IPS-18c (cell line): ENCODE measurements around the gene PSME4.
"Not testable (repeated sequence)": the region's sequence is repeated elsewhere in the genome, so short reads cannot be mapped to it uniquely, and the experiment has no call there.

Experiments used
- H3K4me3 ChIP-seq: 2 replicates; pipeline ENCODE4 v1.7.0; 2013; ENCODE audit warnings: low read depth, mild to moderate bottlenecking, low read length, moderate library complexity; ENCODE audit not compliant: insufficient read depth
- H3K9me3 ChIP-seq: one replicate; pipeline ENCODE4 v1.6.1; 2013; ENCODE audit warnings: mild to moderate bottlenecking, low read length, moderate library complexity; ENCODE audit not compliant: control insufficient read depth, insufficient read depth

The PSME4 gene

DNA sequence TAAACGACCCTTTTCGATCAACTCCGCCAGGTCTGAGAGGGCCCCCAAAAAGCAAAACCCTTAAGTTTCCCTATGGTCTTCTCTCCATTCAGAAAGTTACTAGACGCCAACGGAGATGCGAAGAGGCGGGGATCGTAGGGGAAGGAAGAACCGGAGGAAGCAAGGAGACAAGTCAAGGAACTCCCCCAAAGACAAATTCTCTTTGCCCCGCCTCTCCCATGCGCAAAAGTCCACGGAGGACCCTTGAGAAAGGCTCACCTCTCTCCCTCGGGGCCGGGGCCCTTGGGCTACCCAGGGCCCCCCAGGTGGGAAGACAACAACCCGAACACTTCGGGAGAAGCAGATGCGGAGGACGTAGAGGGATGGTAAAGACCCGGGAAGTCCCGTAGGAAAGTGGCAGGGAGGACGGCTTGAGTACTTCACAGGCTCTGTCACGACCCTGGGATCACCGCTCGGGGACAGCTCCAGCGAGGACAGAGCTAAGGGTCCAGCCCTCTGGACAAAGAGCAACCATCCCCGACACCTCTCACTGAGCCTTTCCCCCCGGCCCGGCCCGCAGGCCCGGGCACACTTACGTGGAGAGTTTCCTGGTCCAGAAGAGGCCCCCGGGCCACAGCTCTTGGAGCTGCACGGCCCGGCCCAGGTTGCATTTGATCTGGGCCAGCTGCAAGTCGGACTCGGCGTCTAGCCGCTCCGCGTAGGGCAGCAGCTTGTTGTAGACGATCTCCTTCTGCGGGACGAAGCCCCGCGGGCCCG is 647 bp downstream of the PSME4 start:
- H3K4me3 ChIP-seq = peak overlapping the region; percentile 74

DNA sequence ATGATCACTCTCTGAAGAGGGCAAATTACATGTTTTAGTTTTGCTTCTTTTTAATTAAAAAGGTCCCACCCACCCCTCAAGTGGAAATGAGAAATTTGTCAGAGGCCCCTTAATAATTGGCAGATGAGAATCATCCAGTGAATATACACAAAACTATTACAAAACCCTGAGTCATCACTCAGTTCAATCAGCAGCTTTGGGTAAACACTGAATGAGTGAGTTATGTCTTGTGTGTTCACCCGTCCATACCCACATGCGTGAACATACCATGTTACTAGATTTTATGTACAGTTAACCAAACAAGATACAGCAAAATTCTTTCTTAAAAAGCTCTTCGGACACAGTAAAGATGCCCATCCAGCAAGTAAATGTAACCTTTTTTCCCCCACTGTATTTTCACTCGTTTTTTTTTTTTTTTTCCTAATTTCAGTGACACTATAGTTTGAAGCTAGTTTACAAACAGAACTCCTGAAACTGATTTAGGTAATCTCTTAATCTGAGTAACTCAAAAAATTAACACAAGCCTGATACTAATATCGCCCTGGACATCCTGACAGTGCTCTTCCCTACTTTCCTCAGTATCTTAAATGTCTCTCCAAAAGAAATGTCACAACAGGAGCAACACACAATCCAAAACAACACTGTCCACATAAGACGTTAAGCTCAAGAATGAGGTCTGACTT is 1.4 kb downstream of the PSME4 start:
- peak overlapping the region; percentile 74 for H3K4me3 ChIP-seq

More for the DNA sequence above, 647 bp downstream of the PSME4 start:
- H3K9me3 ChIP-seq = no peaks in the 10 kb centered on the region

DNA sequence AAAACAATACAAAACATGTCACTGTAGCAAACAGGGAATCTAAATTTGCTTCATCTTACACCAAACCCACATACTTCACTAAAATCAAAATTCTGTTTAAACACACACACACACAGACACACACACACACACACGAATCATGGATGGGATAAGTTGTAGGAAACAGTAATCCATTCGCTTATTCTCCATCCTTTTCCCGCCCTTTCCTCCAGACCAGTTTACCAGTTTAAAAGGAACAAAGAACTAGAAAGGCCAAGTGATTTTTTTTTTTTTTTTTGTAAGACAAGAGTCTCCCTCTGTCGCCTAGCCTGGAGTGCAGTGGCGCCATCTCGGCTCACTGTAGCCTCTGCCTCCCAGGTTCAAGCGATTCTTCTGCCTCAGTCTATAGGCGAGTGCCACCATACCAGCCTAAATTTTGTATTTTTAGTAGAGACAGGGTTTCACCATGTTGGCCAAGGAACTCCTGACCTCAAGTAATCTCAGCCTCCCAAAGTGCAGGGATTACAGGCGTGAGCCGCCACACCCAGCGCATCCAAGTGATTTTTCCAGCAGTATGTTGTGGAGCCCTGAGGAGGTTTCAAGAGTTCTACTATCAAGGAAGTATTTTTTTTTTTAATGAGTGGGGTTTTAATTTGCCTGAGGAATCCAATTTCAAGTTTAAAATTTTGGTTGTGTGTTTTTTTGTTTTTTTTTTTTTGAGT is 5.7 kb downstream of the PSME4 start:
- no peak overlapping the region for H3K4me3 ChIP-seq

More for the DNA sequence above, 1.4 kb downstream of the PSME4 start:
- H3K9me3 ChIP-seq = no peaks in the 10 kb centered on the region

DNA sequence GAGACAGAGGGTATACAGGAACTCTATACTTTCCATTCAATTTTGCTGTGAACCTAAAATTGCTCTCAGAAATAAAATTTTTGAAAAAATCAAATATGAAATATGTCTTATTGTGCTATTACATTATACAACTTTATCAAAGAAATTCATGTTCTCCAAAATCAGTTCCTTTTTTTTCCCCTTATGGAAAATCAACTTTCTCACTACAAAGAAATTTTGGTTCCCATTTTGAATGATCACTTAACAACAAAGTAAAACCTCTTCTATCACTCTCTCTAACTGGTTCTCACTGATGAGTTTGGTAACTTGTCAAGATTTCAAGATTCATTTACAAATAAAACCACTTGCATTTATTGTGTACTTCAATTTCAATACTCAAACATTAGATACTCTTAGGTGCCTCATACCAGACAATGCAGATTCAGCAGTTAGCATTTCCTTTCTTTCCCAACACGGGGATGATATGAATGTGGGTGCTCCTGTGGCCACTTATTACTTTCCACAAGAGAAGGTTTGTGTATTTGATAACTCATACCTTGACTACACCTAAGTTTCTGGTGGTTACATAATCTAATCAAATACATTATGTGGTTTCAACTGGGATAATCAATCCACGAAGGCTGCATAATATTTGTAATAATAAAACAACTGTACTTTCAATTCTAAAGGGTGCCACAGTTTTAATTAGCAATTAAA is 6.4 kb downstream of the PSME4 start:
- Histone ChIP-seq H3K4me3 (no peak overlapping the region), H3K9me3 (no peaks in the 10 kb centered on the region)

More for the DNA sequence above, 5.7 kb downstream of the PSME4 start:
- H3K9me3 ChIP-seq = no peaks in the 10 kb centered on the region

DNA sequence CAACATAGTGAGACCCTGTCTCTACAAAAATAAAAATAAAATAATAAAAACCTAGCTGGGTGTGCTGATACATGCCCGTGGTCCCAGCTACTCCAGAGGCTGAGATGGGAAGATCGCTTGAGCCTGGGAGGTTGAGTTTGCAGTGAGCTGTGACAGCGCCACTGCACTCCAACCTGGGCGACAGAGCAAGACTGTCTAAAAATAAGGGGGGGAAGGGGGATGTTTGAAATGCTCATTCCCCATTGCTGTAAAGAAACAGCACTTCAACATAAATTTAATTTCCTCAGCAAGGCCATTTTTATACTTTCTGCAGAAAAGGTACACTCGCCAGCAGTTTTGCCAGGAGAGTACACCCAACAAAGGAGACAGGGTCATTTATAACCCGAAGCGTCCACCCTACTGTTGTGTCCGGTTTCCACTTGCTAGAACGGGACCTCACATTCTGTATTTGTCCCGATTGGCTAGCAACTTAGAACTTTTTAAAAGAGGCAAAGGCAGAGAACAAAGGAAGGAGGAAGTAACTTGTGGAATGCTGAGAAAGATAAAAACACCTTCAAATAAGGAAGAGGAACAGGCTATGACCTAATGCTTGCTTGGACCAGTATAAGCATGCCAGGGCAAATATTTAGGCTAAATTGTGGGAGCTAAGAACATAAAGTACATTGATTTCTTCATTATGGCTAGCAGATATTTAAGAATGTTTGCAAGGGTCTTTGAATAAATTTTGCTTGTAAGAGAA is 9.1 kb downstream of the PSME4 start:
- H3K9me3 ChIP-seq, H3K4me3 ChIP-seq: not testable (repeated sequence)

DNA sequence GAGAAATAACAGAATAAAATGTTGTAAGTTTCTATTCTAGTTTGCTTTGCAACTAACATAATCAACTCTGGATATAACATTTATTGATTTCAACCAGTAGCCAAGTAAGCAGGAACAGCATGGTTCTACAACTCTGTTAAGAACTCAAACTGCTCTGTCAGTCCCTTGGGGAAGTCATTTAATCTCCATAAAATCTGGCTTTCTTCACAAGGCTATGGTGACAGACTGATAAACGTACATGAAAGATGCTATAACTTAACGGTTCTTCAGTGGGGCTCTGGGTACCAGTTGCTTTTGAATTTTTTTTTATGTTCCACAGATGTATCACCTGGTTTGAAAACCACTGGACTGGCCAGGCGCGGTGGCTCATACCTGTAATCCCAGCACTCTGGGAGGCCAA is 10.3 kb downstream of the PSME4 start:
- Histone ChIP-seq H3K9me3 (no peaks in the 10 kb centered on the region), H3K4me3 (no peak overlapping the region)

DNA sequence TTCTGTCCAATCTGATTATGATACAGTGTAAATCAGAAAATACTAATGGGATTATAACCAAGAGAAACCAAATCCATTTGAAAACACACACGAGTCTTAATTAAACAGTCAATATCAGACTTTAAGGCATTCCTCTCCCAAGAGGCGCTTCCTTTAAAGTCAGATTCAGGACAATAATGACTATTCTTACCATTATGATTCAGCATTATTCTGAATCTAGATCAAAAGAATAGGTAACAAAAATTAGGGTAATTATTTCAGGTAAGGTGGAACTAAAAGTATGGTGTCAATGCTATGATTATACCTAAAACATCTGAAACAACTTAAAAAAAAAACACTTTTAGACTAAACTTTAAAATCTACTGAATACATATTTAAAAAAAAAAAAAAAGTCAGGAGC is 12.3 kb downstream of the PSME4 start:
- Histone ChIP-seq H3K9me3 (no peaks in the 10 kb centered on the region), H3K4me3 (no peak overlapping the region)

DNA sequence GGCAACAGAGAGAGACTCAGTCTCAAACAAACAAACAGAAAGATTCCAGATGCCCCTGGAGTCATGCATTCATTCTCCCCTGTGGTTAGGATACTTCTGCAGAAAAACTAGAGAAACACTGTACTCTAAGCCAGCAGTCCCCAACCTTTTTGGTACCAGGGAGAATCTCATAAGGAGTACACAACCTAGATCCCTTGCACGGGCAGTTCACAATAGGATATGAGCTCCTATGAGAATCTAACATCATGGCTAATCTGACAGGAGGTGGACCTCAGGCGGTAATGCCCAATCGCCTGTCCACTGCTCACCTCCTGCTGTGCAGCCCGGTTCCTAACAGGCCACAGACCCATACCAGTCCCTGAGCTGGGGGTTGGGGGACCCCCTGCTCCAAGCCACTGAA is 18.3 kb downstream of the PSME4 start:
- no peak overlapping the region for H3K4me3 ChIP-seq
- no peaks in the 10 kb centered on the region for H3K9me3 ChIP-seq

DNA sequence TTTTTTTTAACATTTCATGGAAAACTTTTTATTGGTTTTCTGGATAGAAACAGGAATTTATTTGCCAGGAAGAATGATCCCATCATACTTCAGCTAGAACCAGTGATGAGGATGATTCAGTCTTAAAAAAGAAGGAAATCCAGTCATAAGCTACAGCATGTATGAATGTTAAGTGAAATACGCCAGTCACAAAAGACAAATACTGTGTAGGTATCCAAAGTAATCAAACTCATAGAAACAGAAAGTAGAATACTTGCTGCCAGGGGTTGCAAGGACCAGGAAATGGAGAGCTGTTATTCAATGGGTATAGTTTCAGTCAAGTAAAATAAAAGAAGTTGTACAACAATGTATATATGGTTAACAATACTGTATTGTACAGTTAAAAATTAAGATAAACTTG is 21.3 kb downstream of the PSME4 start:
- Histone ChIP-seq H3K9me3 (no peaks in the 10 kb centered on the region), H3K4me3 (no peak overlapping the region)

DNA sequence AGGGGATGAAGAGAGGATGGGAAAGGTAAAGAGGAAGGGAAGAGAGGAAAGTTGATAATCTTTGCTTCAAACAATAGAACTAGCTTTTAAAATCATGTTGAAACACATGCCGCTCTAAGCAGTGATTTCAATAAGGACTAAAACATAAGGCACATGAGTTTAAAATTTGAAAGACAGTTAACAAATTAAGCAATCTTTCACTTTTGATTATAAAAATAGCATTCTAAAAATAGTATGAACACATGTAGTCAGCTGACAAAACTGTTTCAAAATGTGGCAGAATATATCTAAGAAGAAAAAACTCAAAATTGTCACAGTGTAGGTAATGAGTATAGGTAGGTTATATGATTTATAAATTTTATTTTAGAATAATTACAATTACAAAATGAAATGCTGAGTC is 25.3 kb downstream of the PSME4 start:
- Histone ChIP-seq H3K9me3 (no peaks in the 10 kb centered on the region), H3K4me3 (no peak overlapping the region)

DNA sequence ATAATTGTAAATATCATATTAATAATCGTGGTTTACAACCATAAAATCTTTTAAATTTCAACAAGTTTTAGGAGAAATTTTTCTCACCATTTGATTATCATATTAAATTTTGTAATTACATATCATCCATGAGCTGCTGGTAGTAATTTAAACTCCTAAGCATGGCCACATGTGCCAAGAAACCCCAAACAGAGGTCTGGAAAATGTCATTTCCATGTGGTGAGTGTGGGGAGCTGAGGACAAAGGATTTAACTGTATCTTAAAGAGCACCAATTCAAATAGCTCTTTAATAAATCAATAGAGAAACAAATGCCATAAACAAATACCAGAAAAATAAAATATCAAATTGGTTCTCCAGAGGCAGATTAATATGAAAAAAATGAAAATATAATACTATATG is 26.3 kb downstream of the PSME4 start:
- H3K9me3 ChIP-seq = no peaks in the 10 kb centered on the region

DNA sequence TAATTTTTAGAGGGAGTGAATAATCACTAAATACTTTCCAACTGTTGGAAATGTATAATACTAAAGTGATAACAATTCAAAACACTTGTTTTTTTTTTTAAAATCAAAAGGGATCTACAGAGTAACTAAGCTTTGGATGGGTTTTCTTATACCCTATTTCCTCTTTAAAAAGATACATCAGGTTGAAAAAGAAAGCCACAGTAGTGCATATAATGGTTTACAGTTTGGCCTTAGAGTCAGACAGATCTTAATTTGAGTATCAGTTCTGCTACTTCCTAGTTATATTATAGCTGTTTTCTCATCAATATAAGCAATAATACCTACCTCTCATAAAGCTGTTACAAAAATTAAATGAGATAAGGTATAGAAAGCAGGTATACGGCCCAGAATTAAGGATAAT is 28.5 kb downstream of the PSME4 start:
- Histone ChIP-seq H3K4me3 (no peak overlapping the region), H3K9me3 (no peaks in the 10 kb centered on the region)

More for the DNA sequence above, 26.3 kb downstream of the PSME4 start:
- H3K4me3 ChIP-seq = no peak overlapping the region

DNA sequence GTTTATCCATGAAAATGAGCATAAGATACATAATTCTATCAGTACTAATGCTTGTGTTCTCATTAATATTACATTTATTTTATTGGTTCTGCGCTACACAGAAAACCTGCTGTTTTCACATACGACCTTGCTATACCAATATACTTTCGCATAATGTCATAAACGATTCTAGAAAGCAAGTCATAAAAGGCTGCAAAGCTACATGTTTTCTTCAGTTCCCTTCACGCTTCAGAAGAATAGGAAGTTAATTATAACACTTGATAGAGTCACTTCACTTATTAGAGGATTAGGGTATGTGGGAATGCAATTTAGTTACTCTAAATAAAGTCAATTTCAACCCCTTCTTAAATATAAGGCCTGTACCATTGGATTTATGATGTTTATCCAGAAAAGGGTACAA is 29.0 kb downstream of the PSME4 start:
- Histone ChIP-seq H3K9me3 (no peaks in the 10 kb centered on the region), H3K4me3 (no peak overlapping the region)

DNA sequence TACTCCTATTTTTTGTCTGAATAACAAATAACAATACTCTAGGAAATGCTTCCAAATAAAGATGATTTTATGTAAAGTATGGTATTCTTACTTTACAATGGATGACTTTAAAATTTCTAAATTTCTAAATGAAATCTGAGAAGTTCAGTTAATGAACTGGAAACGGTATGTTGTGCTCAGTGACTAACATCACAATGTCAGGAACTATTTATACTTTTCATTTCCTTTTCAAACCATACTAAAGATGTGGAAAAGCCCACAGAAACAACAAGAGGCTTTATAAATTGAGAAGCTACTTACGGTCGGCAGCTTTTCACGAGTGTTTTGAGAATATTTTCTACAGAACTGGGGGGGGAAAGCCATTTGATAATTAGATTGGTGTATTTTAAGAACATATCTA is 31.1 kb downstream of the PSME4 start:
- H3K9me3 ChIP-seq = no peaks in the 10 kb centered on the region
- H3K4me3 ChIP-seq = no peak overlapping the region

DNA sequence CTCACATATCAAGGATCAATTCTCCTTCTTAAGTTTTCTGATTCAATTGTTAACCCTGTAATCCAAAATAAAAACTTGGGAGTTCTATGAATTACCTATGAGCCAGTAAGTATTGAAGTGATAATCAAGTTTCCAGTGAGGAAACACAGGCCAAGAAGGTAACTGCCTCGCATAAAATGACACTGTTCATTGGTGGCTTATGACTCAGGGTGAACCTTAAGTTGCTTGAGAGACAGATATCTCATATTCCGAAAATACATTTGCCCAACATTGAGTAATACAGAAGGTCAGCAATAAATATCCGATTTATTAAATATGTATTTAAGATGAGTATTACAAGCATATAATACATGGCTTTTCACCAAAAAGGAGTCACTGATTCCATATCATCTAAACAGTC is 31.9 kb downstream of the PSME4 start:
- H3K9me3 ChIP-seq = no peaks in the 10 kb centered on the region
- H3K4me3 ChIP-seq = no peak overlapping the region

DNA sequence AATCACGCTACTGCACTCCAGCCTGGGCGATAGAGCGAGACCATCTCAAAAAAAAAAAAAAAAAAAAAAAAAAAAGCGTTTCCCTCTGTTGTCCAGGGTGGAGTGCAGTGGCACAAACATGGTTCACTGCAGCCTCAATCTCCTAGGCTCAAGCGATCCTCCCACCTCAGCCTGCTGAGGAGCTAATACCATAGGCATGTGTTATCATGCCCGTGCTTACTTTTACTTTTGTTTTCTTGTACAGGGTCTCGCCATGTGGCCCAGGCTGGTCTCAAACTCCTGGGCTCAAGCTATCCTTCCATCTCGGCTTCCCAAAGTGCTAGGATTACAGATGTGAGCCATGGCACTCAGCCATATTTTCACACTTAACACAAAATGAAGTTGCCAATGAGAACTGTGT is 37.5 kb downstream of the PSME4 start:
- Histone ChIP-seq H3K9me3 (no peaks in the 10 kb centered on the region), H3K4me3 (no peak overlapping the region)

DNA sequence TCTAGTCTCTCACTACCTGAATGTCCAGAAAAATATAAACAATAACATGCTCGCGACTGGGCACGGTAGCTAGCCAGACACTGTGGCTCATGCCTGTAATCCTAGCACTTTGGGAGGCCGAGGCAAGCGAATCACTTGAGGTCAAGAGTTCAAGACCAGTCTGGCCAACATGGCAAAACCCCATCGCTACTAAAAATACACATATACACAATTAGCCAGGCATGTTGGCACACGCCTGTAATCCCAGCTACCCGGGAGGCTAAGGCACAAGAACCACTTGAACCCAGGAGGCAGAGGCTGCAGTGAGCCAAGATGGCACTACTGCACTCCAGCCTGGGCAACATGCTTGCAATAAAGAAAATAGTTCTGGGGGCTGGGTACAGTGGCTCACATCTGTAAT is 44.5 kb downstream of the PSME4 start:
- H3K9me3 ChIP-seq, H3K4me3 ChIP-seq: not testable (repeated sequence)
